ENCODE results near the gene PDC. TPM values are rescaled to one million over a fixed set of nuclear protein-coding genes. Genes with fewer than 3 reads are reported as not detected.

Gene PDC
- polyA plus RNA-seq, 1 donor (not counting 4 experiments of a cell fraction or from before 2014, with no cell fraction given): not detected

DNA sequence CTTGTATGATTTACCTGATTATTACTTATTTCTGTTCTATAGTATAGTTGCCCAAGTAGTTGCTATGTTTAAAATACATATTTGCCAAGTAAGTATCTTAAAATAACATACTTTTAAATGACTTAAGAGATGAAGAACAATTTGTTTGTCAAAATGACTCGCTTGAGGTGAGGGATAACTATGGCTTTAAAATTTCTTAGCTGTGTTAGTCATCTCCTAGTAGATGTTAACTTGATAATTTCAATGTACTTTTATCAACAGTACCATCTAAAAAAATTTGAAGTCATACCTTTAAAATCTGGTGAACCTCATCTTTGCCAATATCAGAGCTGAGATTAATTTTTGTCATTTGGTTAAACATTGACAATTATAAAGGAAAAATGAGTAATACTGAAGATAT, 47.6 kb downstream of the PDC start:
- peaks cover 3 to 14% of the 10 kb centered on the region in 2 experiments for H3K36me3 ChIP-seq (ENCODE audit: control insufficient read depth in 2 of 2, extremely low read depth in 1 of 2, insufficient read depth in 2 of 2, low read length in 2 of 2)
- no peak overlapping the region for H3K4me2 ChIP-seq (ENCODE audit: control insufficient read depth, extremely low read depth, insufficient read depth, low read depth, low read length)
- TF ChIP-seq, protein P1, sequence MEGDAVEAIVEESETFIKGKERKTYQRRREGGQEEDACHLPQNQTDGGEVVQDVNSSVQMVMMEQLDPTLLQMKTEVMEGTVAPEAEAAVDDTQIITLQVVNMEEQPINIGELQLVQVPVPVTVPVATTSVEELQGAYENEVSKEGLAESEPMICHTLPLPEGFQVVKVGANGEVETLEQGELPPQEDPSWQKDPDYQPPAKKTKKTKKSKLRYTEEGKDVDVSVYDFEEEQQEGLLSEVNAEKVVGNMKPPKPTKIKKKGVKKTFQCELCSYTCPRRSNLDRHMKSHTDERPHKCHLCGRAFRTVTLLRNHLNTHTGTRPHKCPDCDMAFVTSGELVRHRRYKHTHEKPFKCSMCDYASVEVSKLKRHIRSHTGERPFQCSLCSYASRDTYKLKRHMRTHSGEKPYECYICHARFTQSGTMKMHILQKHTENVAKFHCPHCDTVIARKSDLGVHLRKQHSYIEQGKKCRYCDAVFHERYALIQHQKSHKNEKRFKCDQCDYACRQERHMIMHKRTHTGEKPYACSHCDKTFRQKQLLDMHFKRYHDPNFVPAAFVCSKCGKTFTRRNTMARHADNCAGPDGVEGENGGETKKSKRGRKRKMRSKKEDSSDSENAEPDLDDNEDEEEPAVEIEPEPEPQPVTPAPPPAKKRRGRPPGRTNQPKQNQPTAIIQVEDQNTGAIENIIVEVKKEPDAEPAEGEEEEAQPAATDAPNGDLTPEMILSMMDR (optimal IDR thresholded peaks at IDR 0.05 in 1 of 3, IDR thresholded peaks at IDR 0.05 in 1 of 3, conservative IDR thresholded peaks at IDR 0.05 in 1 of 3; ENCODE audit: extremely low read depth in 1 of 3, insufficient read depth in 2 of 3, low read length in 3 of 3): no peak
- no peak for TF ChIP-seq EZH2 (IDR thresholded peaks at IDR 0.05; ENCODE audit: low read length)
- no peaks in the 10 kb centered on the region for H3K9me3 ChIP-seq (ENCODE audit: control insufficient read depth, low read depth, low read length)
- no peaks in the 10 kb centered on the region for H3K79me2 ChIP-seq (ENCODE audit: control insufficient read depth, insufficient read depth, low read length)
- H3K27ac ChIP-seq (ENCODE audit: control insufficient read depth, insufficient read depth, low read length): no peak overlapping the region
- no peak for FAIRE-seq
- no peaks in the 10 kb centered on the region for H3K9me1 ChIP-seq (ENCODE audit: control insufficient read depth, extremely low read depth, insufficient read depth, low read length)
- H3K4me1 ChIP-seq (ENCODE audit: control insufficient read depth, extremely low read depth, insufficient read depth, low read length): no peaks in the 10 kb centered on the region
- H4K20me1 ChIP-seq (ENCODE audit: control insufficient read depth, extremely low read depth, insufficient read depth, low read length): no peaks in the 10 kb centered on the region
- H3K27me3 ChIP-seq (ENCODE audit: control insufficient read depth, extremely low read depth, insufficient read depth, low read length): no peaks in the 10 kb centered on the region
- dilution Hi-C loops (cut with MboI; ENCODE audit: extremely low pct_ligation_motif_present, low sequenced_read_pairs): no loop called here
- no peak overlapping the region for H2AFZ ChIP-seq (ENCODE audit: control insufficient read depth, low read length)
- H3K4me3 ChIP-seq (ENCODE audit: control insufficient read depth in 2 of 3, extremely low read depth in 1 of 3, insufficient read depth in 2 of 3, low read depth in 1 of 3, low read length in 3 of 3): no peak overlapping the region
- H3K9ac ChIP-seq (ENCODE audit: control insufficient read depth, extremely low read depth, insufficient read depth, low read length): no peak overlapping the region
- DNase-seq (ENCODE audit: low read depth, low spot score): no peak

DNA sequence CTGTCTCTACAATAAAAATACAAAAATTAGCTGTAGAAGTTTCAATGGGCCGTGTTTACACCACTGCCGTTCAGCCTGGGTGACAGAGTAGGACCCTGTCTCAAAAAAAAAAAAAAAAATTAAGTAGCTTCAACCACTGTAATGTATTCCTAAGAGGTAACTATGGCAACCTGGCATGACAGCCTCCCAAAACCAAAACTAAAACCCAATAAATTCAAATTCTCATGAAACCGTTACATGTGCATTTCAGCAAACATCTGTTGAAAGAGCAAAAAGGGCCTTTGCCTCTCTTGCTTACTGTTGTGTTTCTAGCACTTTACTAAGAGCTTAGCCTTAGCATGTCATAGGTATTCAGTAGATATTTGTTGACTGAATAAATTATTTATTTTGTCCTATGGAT, 51.8 kb downstream of the PDC start:
- TF ChIP-seq, protein P1 (optimal IDR thresholded peaks at IDR 0.05 in 1 of 3, IDR thresholded peaks at IDR 0.05 in 1 of 3, conservative IDR thresholded peaks at IDR 0.05 in 1 of 3; ENCODE audit: extremely low read depth in 1 of 3, insufficient read depth in 2 of 3, low read length in 3 of 3): no peak
- no peak for TF ChIP-seq EZH2 (IDR thresholded peaks at IDR 0.05; ENCODE audit: low read length)
- H3K9me1 ChIP-seq (ENCODE audit: control insufficient read depth, extremely low read depth, insufficient read depth, low read length): no peaks in the 10 kb centered on the region
- no peak overlapping the region for H3K4me2 ChIP-seq (ENCODE audit: control insufficient read depth, extremely low read depth, insufficient read depth, low read depth, low read length)
- H3K9ac ChIP-seq (ENCODE audit: control insufficient read depth, extremely low read depth, insufficient read depth, low read length): no peak overlapping the region
- DNase-seq (ENCODE audit: low read depth, low spot score): no peak
- H2AFZ ChIP-seq (ENCODE audit: control insufficient read depth, low read length): no peak overlapping the region
- dilution Hi-C loops (cut with MboI; ENCODE audit: extremely low pct_ligation_motif_present, low sequenced_read_pairs): no loop called here
- no peak overlapping the region for H3K4me3 ChIP-seq (ENCODE audit: control insufficient read depth in 2 of 3, extremely low read depth in 1 of 3, insufficient read depth in 2 of 3, low read depth in 1 of 3, low read length in 3 of 3)
- no peaks in the 10 kb centered on the region for H3K4me1 ChIP-seq (ENCODE audit: control insufficient read depth, extremely low read depth, insufficient read depth, low read length)
- no peaks in the 10 kb centered on the region for H4K20me1 ChIP-seq (ENCODE audit: control insufficient read depth, extremely low read depth, insufficient read depth, low read length)
- no peaks in the 10 kb centered on the region for H3K27me3 ChIP-seq (ENCODE audit: control insufficient read depth, extremely low read depth, insufficient read depth, low read length)
- no peak for FAIRE-seq
- peaks cover 4 to 13% of the 10 kb centered on the region in 2 experiments for H3K36me3 ChIP-seq (ENCODE audit: control insufficient read depth in 2 of 2, extremely low read depth in 1 of 2, insufficient read depth in 2 of 2, low read length in 2 of 2)
- no peaks in the 10 kb centered on the region for H3K79me2 ChIP-seq (ENCODE audit: control insufficient read depth, insufficient read depth, low read length)
- H3K9me3 ChIP-seq (ENCODE audit: control insufficient read depth, low read depth, low read length): no peaks in the 10 kb centered on the region
- no peak overlapping the region for H3K27ac ChIP-seq (ENCODE audit: control insufficient read depth, insufficient read depth, low read length)

Data from keratinocyte (primary cell).